ENCODE results near the gene NPPC. TPM values are rescaled to one million over a fixed set of nuclear protein-coding genes. Genes with fewer than 3 reads are reported as not detected.

NPPC gene
- total RNA-seq, 2 donors from 2014 or later, result not detected

- ATAC-seq (ENCODE audit: insufficient number of reproducible peaks, low FRiP score, low read depth) (no peak), DNase-seq (ENCODE audit: low spot score) (no peak)
- no peak overlapping the region for H3K4me3 ChIP-seq
- H3K4me1 ChIP-seq (ENCODE audit: control insufficient read depth in 1 of 2, low read depth in 2 of 2), result peaks cover 12 to 18% of the 10 kb centered on the region in 2 donors
- no peaks in the 10 kb centered on the region for H3K36me3 ChIP-seq
- no peak overlapping the region for H3K27ac ChIP-seq
- no peaks in the 10 kb centered on the region for H3K27me3 ChIP-seq (replicated peaks; ENCODE audit: insufficient read depth)
- no peak for TF ChIP-seq CTCF (IDR thresholded peaks at IDR 0.05)
- H3K9me3 ChIP-seq, result no peaks in the 10 kb centered on the region
Observed at GRCh38 chr2:231922311-231923009, 3.7 kb downstream of the NPPC start.

GRCh38 chr2:231920795-231921194 lies 5.4 kb downstream of the NPPC start:
- Histone ChIP-seq H3K27ac (no peak overlapping the region), H3K9me3 (no peaks in the 10 kb centered on the region), H3K4me1 (ENCODE audit: control insufficient read depth in 1 of 2, low read depth in 2 of 2) (peaks cover 4 to 5% of the 10 kb centered on the region in 2 donors), H3K4me3 (no peak overlapping the region), H3K27me3 (replicated peaks; ENCODE audit: insufficient read depth) (no peaks in the 10 kb centered on the region), H3K36me3 (no peaks in the 10 kb centered on the region)
- DNase-seq (ENCODE audit: low spot score) (no peak), ATAC-seq (ENCODE audit: insufficient number of reproducible peaks, low FRiP score, low read depth) (no peak)
- no peak for TF ChIP-seq CTCF (IDR thresholded peaks at IDR 0.05)

- Histone ChIP-seq H3K27ac (no peak overlapping the region), H3K36me3 (no peaks in the 10 kb centered on the region), H3K9me3 (no peaks in the 10 kb centered on the region), H3K4me3 (no peak overlapping the region), H3K27me3 (replicated peaks; ENCODE audit: insufficient read depth) (no peaks in the 10 kb centered on the region), H3K4me1 (ENCODE audit: control insufficient read depth in 1 of 2, low read depth in 2 of 2) (peaks cover 0 to under 1% of the 10 kb centered on the region in 2 donors)
- DNase-seq (ENCODE audit: low spot score) (no peak), ATAC-seq (ENCODE audit: insufficient number of reproducible peaks, low FRiP score, low read depth) (no peak)
- TF ChIP-seq CTCF (IDR thresholded peaks at IDR 0.05), result no peak
Observed at GRCh38 chr2:231920366-231920765, 5.8 kb downstream of the NPPC start.

GRCh38 chr2:231919341-231920035 lies 6.7 kb downstream of the NPPC start:
- DNase-seq (ENCODE audit: low spot score) (no peak), ATAC-seq (ENCODE audit: insufficient number of reproducible peaks, low FRiP score, low read depth) (no peak)
- Histone ChIP-seq H3K36me3 (no peaks in the 10 kb centered on the region), H3K4me3 (no peak overlapping the region), H3K9me3 (no peaks in the 10 kb centered on the region), H3K4me1 (ENCODE audit: control insufficient read depth in 1 of 2, low read depth in 2 of 2) (no peaks in the 10 kb centered on the region), H3K27ac (no peak overlapping the region), H3K27me3 (replicated peaks; ENCODE audit: insufficient read depth) (no peaks in the 10 kb centered on the region)
- TF ChIP-seq CTCF (IDR thresholded peaks at IDR 0.05), result no peak

- H3K27ac ChIP-seq, result no peak overlapping the region
- no peak for TF ChIP-seq CTCF (IDR thresholded peaks at IDR 0.05)
- no peaks in the 10 kb centered on the region for H3K4me1 ChIP-seq (ENCODE audit: control insufficient read depth in 1 of 2, low read depth in 2 of 2)
- no peak for DNase-seq (ENCODE audit: low spot score)
- no peaks in the 10 kb centered on the region for H3K36me3 ChIP-seq
- H3K9me3 ChIP-seq, result no peaks in the 10 kb centered on the region
- no peaks in the 10 kb centered on the region for H3K27me3 ChIP-seq (replicated peaks; ENCODE audit: insufficient read depth)
- ATAC-seq (ENCODE audit: insufficient number of reproducible peaks, low FRiP score, low read depth), result no peak
- H3K4me3 ChIP-seq, result no peak overlapping the region
Observed at GRCh38 chr2:231918501-231919330, 7.5 kb downstream of the NPPC start.

Data from thoracic aorta (tissue), 2 donors.